Fibroblast of skin of right quadriceps (primary cell): Measurements from ENCODE around the gene L3MBTL4.
"Not testable (repeated sequence)": the region's sequence is repeated elsewhere in the genome, so short reads cannot be mapped to it uniquely, and the experiment has no call there.

Experiments
- DNase-seq: peaks from one replicate; pipeline ENCODE4 v3.0.0-alpha.2; 2013

L3MBTL4 gene

GRCh38 chr18:6161549-6161948 is 253.2 kb downstream of the L3MBTL4 start:
- no peak for DNase-seq

DNA sequence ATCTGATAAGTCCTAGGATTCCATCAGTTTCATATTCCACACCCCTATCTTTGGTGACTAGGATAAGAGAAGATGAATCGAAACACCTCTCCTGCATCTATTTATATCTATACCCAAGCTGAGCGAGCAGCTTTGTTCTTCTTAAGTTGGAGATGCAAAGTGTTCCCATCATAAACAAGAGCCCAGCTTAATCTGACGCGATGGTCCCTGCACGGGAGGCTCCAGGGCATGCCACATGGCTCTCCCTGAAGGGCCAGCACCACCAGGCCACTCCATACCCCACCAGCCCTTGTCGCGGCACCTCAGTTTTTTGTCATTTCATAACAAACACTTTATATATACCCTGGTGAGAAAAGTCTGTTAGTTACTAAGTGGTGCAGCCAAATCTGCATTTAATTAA is 255.3 kb downstream of the L3MBTL4 start:
- no peak for DNase-seq

DNA sequence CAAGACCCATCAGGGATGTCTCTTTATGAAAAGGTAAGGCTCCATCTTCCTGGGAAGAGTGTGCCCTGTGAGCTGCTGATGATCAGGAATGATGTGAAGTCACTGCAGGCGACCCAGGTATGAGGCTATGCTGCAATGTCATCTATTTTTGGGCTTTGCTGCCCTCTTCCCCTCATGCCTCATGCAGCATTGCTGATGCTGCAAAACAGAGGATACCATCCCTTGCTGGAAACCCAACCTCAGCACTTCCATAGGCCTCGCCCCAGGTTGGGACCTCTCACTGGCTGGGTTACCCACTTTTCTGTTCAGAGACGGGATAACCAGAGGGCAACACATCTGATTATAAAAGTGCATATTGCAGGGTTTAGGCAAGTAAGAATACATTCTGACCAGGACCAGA is 255.8 kb downstream of the L3MBTL4 start:
- DNase-seq: no peak

DNA sequence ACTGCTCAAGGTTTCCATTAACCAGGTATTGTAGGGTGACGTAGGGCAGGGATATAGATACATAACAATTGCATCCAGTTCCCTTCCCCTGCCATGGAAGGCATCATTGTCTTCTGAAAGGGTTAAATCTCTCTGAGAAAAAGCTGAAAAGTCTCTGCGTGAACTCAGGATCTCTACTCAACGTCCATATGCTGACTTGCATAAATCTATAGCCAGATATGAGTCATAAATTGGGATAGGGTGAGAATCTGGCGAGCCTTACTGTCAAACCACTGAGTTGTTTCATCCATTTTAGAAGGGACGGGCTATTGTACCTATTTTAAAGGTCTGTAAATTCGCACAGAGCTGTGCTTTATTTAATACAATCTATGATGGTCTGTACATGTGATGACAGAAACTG is 258.3 kb downstream of the L3MBTL4 start:
- no peak for DNase-seq

GRCh38 chr18:6155707-6156106 is 259.0 kb downstream of the L3MBTL4 start:
- DNase-seq: no peak

GRCh38 chr18:6150430-6150829 is 264.3 kb downstream of the L3MBTL4 start:
- no peak for DNase-seq

DNA sequence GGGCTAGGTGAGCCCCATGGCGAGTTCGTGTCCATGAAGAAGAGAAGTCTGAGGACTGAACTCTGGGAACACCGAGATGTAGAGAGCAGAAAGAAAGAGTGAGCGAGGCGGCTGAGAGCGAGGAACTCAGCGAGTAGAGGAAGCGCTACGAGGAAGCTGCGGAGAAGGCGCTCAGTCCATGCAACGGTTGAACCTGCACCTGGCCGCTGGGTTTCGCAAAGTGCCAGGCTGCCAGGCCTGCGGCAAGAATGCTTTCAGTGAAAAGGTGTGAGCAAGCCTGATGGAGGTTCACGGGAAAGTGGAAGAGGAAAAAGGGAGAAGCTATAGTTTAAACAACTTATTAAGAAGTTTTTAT is 268.4 kb downstream of the L3MBTL4 start:
- no peak for DNase-seq

DNA sequence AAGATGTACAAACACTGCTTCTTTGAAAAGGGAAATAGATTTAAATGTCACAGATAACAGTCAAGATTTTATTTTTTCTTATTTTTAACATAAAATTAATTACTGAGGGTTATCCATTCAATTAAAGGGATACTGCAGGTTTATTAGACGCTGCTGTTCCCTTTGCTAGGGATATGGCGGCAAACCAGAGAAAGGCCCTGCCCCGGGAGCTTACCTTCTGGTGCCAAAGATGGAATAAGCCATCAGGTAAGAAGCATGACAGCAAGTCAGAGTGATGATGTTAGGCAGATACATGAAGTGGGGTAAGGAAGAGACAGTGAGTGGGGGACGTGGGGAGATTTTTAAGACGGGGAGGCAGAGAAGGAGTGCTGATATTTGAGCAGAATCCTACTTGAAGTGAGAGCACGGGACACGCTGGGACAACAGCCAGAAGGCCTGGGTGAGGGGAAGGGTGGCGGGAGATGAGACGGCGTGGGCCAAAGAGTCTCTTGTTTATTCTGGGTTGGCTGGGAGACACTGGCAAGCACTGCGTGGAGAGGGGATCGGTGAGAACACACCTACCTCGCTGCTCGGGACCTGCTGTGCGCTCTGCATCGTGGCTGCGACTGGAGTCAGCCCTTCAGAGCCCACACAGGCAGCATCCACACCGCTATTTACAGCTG is 268.9 kb downstream of the L3MBTL4 start:
- no peak for DNase-seq

DNA sequence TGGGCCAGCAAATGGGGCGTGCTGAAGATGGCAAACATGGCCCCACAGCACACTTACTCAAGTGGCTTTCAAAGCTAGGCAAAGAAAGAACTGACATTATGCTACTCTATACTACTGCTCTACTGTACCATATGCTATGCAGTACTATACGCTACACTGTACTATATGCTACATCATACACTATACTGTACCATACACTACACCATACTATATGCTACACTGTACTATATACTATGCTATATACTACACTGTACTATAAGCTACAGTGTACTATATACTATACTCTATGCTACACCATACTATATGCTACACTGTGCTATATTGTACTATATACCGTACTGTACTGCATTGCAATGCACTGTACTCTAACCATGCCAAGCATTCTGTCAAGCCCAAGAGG is 275.7 kb downstream of the L3MBTL4 start:
- no peak for DNase-seq

DNA sequence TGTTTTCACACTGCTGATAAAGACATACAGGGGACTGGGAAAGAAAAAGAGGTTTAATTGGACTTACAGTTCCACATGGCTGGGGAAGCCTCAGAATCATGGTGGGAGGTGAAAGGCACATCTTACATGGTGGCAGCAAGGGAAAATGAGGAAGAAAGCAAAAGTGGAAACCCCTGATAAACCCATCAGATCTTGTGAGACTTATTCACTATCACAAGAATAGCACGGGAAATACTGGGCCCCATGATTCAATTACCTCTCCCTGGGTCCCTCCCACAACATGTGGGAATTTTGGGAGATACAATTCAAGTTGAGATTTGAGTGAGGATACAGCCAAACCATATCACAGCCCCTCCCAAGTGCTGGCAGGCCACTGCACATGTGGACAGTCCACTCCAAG is 278.8 kb downstream of the L3MBTL4 start:
- DNase-seq: not testable (repeated sequence)

- not testable (repeated sequence) for DNase-seq
These were observed 279.7 kb downstream of the L3MBTL4 start for GRCh38 chr18:6135029-6135428.

DNA sequence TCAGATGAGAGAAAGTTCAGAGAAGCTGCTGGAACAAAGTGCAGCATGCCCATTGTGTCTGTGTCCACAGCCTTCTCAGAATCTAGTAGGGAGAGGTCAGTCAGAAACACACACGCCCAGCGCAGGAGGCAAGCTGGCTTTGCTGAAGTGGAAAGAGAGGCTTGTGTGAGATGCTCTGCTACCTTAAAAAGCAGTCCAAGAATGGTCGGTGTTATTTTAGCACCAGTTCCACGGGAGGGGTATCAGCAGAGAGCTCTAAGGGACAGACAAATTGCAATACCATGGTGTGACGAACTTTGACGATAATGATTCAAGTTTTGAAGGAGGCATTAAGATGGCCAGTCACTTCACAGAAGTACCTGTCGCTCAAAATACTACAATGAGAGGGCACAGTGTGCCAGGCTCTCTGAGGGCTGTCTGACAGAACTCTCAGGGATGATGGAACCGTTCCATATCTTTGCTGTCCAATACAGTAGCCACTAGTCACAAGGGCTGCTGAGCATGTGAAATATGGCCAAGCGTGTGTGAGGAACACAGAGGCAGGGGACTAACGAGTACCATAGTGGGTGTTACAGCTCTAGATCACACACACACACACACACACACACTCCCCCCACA is 281.9 kb downstream of the L3MBTL4 start:
- no peak for DNase-seq

DNA sequence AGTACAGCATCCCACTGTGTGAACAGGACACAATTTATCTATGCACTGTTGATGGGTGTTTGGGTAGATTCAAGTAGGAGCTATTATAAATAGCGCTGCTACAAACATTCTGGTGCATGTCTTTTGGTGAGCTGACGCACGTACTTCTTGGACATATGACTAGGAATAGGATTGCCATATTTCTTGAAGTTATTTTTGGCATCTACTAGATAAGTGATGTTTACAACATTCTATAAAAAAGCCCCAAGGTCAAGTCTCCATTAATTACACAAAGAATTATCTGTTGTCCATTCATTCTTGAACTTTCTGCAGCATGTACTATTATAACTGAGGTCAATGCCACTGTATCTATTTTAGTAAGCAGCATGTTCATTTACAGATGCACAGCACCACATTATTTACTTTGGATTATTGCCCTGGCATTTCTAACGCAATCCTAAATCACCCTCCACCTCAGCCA is 293.9 kb downstream of the L3MBTL4 start:
- no peak for DNase-seq

- no peak for DNase-seq
These were observed 294.9 kb downstream of the L3MBTL4 start for GRCh38 chr18:6119761-6120160.

DNA sequence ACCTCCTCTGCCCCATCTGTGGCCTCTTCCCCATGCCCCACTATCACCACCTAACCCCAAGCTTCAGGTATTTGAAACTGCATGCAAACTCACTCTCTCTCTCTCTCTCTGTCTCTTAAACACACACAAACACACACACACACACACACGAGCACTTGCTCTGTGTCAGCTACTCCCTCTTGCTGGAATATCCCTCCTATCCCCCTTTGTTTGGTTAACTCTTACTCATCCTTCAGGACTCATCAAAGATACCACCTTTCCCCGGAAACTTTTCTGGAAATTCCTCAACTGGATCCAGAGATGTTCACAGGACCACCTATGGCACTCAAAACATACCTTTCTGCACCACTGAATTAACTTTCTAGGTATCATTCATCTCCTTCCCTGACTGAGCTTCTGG is 296.6 kb downstream of the L3MBTL4 start:
- DNase-seq: no peak

GRCh38 chr18:6115710-6116109 is 299.0 kb downstream of the L3MBTL4 start:
- DNase-seq: no peak

GRCh38 chr18:6113650-6114049 is 301.1 kb downstream of the L3MBTL4 start:
- no peak for DNase-seq

GRCh38 chr18:6111726-6112125 is 303.0 kb downstream of the L3MBTL4 start:
- DNase-seq: no peak

- DNase-seq: no peak
These were observed 305.0 kb downstream of the L3MBTL4 start for GRCh38 chr18:6109743-6110142.

DNA sequence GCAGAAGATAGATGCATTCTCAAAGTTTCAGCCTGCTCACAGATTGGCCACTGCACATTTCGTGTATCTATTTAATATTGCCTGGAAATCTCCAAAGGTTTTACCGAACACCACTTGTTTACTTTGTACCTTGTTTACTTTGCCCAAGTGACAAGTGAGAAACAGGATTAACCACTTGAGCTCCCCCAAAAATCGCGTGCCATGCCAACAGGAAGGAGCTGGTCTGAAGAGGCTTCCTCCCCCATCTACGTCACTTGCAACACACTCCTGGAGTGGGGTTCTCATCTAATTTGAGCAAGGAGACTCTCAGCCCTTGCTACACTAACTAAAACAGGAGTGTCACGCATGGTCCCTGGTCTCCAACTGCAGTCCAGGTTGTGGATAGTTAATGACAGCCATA is 306.9 kb downstream of the L3MBTL4 start:
- DNase-seq: no peak

DNA sequence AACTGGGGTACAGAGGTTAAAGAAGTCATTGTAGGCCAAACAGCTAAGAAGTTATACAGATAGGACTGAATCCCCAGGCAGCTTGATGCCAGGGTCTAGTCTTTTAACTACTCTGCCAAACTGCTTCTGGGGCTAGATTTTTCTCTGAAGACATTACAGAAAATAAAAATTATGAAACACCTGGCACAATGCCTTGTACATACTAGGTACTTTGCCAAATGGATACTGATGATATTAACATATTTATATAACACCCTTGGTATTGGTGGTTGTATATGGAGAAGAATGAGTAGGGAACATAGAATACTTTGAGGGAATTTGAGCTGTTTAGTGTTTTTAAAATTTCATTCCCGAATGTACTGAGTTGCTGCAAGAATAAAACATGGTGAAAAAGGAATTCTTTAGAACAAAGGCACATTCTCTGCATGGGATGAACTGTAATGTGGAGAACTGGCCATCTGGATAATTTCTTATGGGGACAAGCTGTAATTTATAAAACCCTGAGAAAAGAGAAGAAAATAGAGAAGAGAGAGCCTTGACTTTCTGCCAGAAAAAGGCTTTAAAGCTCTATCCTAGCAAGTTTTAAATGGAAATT is 308.5 kb downstream of the L3MBTL4 start:
- no peak for DNase-seq

DNA sequence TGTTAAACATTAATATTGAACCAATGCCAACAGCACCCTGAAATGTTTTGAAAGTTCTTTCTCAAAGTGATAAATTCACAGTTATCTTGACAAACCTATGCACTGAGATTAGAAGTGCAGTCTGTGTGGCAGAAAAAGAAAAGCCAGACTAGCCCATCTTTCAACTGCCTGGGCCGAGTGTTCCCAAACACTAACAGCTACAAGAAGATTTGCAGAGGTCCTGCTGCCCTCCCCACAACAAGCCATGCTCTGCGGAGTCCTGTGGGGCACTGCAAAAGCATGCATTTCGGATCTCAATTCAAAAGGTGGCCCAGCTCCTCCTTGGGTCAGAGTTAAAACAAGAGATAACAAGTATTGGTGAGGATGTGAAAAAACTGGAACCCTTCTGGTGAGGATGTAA is 311.0 kb downstream of the L3MBTL4 start:
- no peak for DNase-seq

DNA sequence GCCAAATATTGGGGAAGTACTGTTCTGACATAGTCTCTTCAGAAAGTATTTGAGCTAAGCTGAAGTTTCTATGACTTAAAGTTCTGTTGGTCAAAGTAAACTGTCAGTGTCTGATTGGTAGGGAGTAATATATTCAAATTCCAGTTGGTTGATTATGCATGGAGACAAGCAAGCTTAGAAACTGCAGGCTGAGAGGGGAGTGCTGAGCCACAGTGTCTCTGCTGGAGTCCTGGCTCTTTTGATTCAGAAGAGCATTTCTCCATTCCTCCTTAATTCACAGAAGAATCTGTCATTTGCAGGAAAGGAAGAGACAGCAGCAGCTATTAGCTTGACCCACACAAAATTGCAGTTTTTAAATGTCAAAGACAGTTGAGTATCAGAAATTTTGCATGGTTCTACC is 318.0 kb downstream of the L3MBTL4 start:
- no peak for DNase-seq

- no peak for DNase-seq
These were observed 326.3 kb downstream of the L3MBTL4 start for GRCh38 chr18:6088432-6088831.

DNA sequence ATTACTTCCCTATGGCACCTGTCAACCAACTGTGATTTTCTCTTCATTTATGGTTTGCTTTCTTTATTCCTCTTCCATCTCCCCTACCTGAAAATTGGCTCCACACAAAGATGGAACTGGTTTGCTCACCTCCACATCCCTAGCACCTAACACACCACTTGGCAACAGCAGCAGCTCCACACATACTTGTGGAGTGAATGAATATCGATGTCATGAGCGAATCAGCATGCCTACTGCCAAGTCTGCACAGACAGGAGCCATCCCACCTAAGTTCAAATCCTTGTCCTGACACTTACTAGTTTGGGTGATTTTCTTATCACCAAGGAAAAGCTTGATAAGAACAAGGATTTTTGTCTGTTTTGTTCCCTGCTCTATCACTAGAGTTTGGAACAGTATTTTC is 328.0 kb downstream of the L3MBTL4 start:
- DNase-seq: no peak
